A673 (cell line): ENCODE data around the gene RNF141.

Source experiments
- CTCF ChIP-seq: fragments of 300-800, 200-600 bp; sonication (generic); conservative IDR thresholded peaks from 2 replicates; pipeline ENCODE4 v1.5.1; 2017; ENCODE audit warnings: low read depth, mild to moderate bottlenecking, antibody characterized with exemption, low read length, moderate library complexity, mixed read lengths
- EZH2 ChIP-seq: fragments of 200-600 bp; sonication (generic); IDR thresholded peaks from 2 replicates; pipeline ENCODE4 v1.6.1; 2017; ENCODE audit warnings: borderline replicate concordance, low read depth, mild to moderate bottlenecking, mixed read lengths, antibody characterized with exemption, low read length; ENCODE audit not compliant: poor library complexity, severe bottlenecking

- TF ChIP-seq CTCF (no peak), EZH2 (no peak)
Measured at GRCh38 chr11:10573556-10573955, 32.6 kb upstream of the RNF141 start.
